GM10266 (cell line): ENCODE results near the gene AUTS2.

Experiments
- DNase-seq: peaks from one replicate; pipeline ENCODE4 v3.0.0; 2012; ENCODE audit errors: extremely low spot score
- TF ChIP-seq, protein P1 (sequence below): IDR thresholded peaks from 2 replicates; pipeline ENCODE4 v1.5.1; 2012; ENCODE audit warnings: mild to moderate bottlenecking, low read depth; ENCODE audit not compliant: control insufficient read depth, insufficient read depth; ENCODE audit errors: missing control alignments

AUTS2 gene

DNA sequence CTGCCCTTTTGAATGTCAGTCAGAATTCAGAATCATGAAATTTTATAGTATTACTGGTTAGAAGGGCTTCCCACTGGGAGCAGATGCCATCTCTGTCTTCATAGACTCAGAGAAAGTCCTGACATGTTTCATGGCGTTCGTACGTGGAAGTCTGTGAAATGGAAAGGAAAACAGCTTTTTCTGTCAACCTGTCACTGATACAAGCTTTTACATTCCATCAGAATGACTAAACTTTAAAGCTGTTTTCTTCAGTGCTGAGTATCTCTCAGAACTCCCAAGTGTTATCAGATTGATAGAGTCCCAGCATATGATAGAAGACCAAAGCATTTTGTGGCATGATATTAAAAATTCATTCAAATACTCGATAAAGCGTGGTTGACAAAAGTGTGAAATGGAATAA is 807.0 kb downstream of the AUTS2 start:
- no peak for DNase-seq

DNA sequence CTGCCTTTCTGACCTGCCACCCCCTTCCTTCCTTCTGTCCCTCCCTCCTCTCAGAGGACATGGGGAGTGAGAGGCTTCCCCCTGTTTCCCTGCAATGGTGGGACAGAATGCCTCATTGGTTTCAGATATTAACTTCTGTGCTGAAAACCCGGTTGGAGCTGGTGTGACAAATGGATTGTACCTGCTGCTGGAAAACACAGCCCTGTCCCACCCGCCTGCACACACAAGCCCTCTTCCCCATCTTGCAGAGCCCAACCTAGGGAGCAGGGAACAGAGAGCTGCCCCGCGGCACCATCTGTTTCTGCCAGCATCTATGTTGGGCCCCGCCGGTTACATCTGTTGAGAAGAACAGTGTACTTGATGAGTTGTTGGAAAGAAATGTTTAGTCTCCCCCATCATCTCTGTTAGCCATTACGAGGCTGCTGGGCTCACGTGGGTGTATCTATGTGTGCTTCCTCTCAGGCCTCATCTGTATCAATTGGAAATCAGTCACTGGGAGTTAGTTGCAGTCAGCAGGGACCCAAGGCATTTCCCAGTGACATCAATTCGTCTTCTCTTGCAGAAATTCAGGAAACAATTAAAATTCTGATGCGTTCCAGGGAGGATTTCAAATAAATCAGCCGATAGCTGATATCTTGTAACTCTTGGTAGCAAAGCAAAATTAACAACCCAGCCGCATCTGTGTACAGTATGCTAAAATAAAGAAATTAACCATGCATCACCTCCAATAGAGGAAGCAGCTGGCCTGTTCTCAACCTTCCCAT is 808.1 kb downstream of the AUTS2 start:
- TF ChIP-seq, protein P1, sequence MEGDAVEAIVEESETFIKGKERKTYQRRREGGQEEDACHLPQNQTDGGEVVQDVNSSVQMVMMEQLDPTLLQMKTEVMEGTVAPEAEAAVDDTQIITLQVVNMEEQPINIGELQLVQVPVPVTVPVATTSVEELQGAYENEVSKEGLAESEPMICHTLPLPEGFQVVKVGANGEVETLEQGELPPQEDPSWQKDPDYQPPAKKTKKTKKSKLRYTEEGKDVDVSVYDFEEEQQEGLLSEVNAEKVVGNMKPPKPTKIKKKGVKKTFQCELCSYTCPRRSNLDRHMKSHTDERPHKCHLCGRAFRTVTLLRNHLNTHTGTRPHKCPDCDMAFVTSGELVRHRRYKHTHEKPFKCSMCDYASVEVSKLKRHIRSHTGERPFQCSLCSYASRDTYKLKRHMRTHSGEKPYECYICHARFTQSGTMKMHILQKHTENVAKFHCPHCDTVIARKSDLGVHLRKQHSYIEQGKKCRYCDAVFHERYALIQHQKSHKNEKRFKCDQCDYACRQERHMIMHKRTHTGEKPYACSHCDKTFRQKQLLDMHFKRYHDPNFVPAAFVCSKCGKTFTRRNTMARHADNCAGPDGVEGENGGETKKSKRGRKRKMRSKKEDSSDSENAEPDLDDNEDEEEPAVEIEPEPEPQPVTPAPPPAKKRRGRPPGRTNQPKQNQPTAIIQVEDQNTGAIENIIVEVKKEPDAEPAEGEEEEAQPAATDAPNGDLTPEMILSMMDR, result no peak
- no peak for DNase-seq

More for the DNA sequence above, 807.0 kb downstream of the AUTS2 start:
- TF ChIP-seq, protein P1, result no peak

DNA sequence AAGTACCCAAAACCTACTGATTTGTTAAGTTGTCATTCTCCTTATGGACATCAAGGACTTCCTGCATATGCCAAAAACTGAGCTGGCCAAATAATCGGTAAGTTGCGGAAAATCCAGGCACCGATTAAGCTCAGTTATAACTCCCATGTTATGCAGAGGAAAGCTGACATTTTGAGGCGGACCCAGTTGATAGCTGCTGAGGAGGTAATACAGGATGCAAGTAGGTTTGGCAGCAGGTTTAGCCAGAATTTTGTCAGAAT is 808.6 kb downstream of the AUTS2 start:
- DNase-seq, result no peak
- TF ChIP-seq, protein P1, result no peak

DNA sequence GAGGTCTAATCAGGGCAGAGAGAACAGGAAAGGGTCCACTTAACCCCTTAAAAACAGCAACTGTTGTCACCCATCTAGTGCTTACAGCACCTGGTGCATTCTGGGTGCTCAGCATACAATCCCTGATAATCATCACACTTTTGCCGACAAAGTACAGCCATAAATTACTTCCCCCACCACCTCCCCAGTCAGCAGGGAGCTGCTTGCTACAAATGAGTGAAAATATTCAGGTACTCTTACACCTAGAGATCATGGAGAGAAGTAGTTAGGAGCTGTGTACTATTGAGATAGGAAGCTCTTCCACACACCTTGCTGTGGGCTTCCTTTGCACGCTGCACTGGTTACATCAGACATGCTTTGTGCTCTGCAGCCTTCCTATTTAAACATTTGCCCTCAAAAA is 810.2 kb downstream of the AUTS2 start:
- TF ChIP-seq, protein P1, result no peak
- DNase-seq, result no peak

DNA sequence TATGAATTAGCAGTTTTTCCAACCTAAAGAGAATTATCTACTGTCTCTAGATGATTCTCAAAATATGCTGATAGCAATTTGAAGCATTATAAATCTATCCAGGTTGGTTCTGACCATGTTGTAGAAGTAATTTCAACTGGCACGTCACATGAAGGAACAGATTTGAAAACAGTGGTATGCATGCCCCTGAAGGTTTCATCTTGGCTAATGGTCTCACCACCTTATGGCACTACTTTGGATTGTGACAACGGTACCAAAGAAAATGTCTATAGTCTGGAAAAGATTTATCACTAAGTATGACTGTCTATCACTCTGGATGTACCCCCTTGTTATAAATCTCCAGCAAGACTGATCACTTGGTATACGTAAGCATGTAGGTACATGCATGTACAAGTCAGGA is 810.6 kb downstream of the AUTS2 start:
- TF ChIP-seq, protein P1, result no peak
- DNase-seq, result no peak

DNA sequence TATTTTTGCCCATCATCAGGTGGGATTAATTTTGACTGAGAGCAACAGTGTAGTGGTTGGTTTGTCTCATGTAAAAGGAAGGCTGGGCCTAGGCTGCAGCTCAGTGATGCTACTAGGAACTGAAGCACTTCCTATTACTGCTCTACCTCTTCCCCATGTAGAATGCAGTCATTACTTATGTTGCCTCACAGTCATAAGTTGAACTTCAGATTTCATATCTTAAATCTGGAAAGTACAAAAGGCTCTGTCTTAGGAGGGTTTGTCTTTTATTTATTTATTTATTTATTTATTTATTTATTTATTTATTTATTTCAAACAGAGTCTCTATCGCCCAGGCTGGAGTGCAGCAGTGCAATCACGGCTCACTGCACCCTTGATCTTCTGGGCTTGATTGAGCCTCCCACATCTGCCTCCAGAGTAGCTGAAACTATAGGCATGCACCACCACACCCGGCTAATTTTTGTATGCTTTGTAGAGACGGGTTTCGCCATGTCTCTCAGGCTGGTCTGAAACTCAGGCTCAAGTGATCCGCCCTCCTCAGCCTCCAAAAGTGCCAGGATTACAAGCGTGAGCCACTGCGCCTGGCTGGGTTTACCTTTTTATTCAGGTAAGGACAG is 812.0 kb downstream of the AUTS2 start:
- no peak for DNase-seq
- TF ChIP-seq, protein P1, result no peak

DNA sequence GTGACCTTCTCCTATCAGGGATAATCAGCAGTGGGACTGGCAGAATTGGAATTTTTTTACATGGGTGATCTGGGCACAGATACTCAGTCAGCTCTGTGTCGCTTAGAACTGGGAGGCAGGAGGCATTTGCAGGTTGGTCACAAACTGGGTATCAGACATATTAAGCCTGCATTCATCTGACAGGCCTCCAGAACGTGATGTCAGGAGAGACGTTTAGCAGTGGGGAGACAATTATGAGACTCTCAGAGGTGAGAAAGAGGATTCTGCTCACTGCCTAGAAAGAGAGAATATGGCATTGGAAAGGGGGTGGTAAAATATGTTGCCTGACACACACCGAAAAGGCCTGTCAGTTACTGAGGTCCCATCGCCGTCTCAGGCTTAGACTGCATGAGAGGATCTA is 816.1 kb downstream of the AUTS2 start:
- DNase-seq, result no peak
- TF ChIP-seq, protein P1, result no peak
